Right forelimb (tissue), 1 donor: Measurements from ENCODE around the gene POLR3GL.
"Not testable (repeated sequence)": the region's sequence is repeated elsewhere in the genome, so short reads cannot be mapped to it uniquely, and the experiment has no call there.

Experiments used
- DNase-seq: peaks from one replicate; pipeline ENCODE4 v3.0.0-alpha.2; 2018

POLR3GL gene

DNA sequence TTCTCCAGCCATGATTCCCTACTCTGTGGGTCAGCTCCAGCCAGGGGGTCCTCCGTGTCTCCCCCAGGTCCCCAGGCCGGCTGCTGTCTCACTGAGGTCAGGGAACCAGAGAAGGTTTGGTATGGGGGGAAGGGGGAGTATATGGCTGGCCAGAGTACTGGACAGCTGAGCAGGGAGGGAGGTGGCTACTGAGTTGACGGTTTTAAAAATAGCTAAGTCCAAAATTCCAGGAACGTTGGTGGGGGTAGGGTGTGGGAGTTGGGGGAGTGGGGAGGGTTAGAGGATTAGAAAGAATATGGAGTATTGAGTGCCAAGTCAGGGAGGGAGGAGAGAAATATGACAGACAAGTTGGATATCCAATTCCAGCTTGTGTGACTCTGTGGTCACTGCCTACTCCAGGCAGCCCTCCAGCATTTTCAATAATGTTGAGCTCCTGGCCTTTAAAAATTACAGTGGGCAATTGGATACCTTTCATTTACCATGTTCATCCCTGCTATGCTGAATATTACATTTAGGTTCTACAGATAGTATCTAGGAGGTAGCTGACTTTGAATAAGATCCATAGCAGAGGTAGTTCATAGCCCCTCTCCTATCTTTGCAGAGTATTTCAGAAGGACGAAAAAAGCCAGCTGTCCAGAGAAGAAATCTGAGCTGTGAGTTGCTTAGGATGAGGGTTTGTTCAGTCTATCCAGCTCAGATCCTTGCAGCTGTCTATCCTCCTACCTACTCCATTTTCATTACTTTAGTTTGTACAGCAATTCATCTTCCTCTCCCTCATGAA is 57.3 kb downstream of the POLR3GL start, which contains the start of gene HJV:
Gene HJV (minus strand): TSS at position 114 of the 781 bp plus-strand sequence. CDS start 1,504 bp downstream, outside the sequence.
- no peak for DNase-seq

DNA sequence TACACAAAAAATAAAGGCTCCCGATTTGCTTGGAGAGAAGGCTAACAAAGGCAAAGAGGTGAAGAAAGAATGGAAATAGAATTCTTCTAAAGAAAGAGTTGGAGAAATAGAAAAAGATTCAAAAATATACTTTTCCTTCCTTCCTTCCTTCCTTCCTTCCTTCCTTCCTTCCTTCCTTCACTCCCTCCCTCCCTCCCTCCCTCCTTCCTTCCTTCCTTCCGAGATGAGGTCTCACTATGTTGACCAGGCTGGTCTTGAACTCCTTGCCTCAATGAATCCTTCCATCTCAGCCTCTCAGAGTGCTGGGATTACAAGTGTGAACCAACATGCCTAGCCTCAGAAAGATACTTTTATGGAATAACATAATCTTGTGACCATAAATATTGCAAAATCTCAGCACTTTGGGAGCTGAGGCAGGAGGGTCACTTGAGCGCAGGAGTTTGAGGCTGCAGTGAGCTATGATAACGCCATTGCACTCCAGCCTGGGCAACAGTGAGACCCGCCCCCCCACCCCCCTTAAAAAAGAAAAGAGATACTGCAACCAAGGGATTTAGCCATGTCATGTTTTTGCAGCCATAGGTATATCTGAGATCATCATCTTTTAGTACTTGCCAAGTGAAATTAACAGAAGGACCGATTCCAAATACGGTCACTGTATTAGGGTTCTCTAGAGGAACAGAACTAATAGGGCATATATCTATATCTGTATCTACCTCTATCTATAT is 58.1 kb downstream of the POLR3GL start:
- no peak for DNase-seq

DNA sequence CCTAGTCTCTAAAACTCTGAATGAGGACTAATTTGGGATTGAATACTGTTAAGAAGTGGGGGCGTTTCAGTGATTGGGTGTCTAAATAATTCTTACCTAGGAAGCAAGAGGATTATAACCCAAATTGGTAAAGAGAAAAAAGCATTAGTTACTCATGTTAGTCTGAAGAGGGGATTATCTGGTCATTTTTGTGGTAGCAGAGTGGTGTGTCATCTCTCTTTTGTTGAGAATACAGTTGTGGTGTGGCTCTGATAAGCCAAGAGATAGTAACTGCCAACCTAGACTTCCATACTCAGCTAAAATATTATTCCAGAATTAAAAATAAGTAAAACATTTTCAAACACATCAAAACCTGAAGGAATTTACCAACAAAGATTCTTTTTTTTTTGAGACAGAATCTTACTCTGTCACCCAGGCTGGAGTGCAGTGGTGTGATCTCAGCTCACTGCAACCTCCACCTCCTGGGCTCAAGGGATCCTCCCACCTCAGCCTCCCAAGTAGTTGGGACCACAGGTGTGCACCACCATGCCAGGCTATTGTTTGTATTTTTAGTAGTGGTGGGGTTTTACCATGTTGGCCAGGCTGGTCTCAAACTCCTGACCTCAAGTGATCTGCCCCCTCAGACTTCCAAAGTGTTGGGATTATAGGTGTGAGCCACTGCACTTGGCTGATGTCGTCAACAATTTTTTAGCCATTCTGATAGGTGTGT is 61.5 kb downstream of the POLR3GL start:
- DNase-seq: not testable (repeated sequence)

DNA sequence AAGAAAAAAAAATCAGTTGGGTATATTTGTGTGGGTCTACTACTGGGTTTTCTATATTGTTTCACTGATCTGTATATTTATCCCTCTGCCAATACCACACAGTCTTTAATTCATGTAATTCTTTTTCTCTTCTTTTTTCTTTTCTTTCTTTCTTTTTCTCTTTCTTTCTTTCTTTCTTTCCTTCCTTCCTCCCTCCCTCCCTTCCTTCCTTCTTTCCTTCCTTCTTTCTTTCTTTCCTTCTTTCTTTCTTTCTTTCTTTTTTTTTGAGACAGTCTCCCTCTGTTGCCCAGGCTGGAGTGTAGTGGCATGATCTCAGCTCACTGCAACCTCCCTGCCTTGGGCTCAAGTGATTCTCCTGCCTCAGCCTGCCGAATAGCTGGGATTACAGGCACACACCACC is 62.2 kb downstream of the POLR3GL start:
- not testable (repeated sequence) for DNase-seq
